ENCODE measurements around the gene CMSS1. TPM values are rescaled to one million over a fixed set of nuclear protein-coding genes. Genes with fewer than 3 reads are reported as not detected.

Gene CMSS1
- total RNA-seq, 1 experiment from 2014 or later, result 70.6 TPM

- peaks cover 66% of the 10 kb centered on the region for H3K4me1 Mint-ChIP-seq
- DNase-seq (ENCODE audit: low spot score) (no peak), ATAC-seq (no peak)
- no peaks in the 10 kb centered on the region for H3K36me3 Mint-ChIP-seq
- H3K9me3 Mint-ChIP-seq, result no peaks in the 10 kb centered on the region
- POLR2A ChIA-PET, result no interaction called here
- H3K4me3 Mint-ChIP-seq, result no peak overlapping the region
- TF ChIP-seq NR2C2 (CRISPR knock-in tag; IDR thresholded peaks at IDR 0.05) (no peak), ZMAT4 (CRISPR knock-in tag; IDR thresholded peaks at IDR 0.05) (no peak), SMAD3 (CRISPR knock-in tag; IDR thresholded peaks at IDR 0.05; ENCODE audit: borderline replicate concordance) (no peak), SP1 (CRISPR knock-in tag; conservative IDR thresholded peaks at IDR 0.05) (no peak), ERG (CRISPR knock-in tag; IDR thresholded peaks at IDR 0.05) (no peak), ZNF232 (CRISPR knock-in tag; IDR thresholded peaks at IDR 0.05) (no peak), ZNF423 (CRISPR knock-in tag; IDR thresholded peaks at IDR 0.05) (no peak), ZNF425 (CRISPR knock-in tag; conservative IDR thresholded peaks at IDR 0.05) (no peak), ZNF281 (CRISPR knock-in tag; IDR thresholded peaks at IDR 0.05) (no peak), USF1 (CRISPR knock-in tag; IDR thresholded peaks at IDR 0.05) (no peak), PRRX2 (CRISPR knock-in tag; IDR thresholded peaks at IDR 0.05) (no peak), NFE2L1 (CRISPR knock-in tag; IDR thresholded peaks at IDR 0.05) (no peak), ATF2 (CRISPR knock-in tag; IDR thresholded peaks at IDR 0.05; ENCODE audit: borderline replicate concordance, low read depth) (no peak), ZNF263 (CRISPR knock-in tag; IDR thresholded peaks at IDR 0.05; ENCODE audit: low read depth) (no peak), AR (CRISPR knock-in tag; IDR thresholded peaks at IDR 0.05) (no peak), AFF4 (CRISPR knock-in tag; IDR thresholded peaks at IDR 0.05; ENCODE audit: borderline replicate concordance) (no peak), NR3C1 (CRISPR knock-in tag; conservative IDR thresholded peaks at IDR 0.05; ENCODE audit: low read depth) (no peak), NR1H2 (CRISPR knock-in tag; IDR thresholded peaks at IDR 0.05) (no peak), E2F5 (CRISPR knock-in tag; IDR thresholded peaks at IDR 0.05) (no peak)
- H3K27me3 Mint-ChIP-seq (ENCODE audit: low read depth), result no peaks in the 10 kb centered on the region
- CTCF ChIA-PET, result interaction anchor here (1.2 kb wide), 1 partner anchor 15 kb away, joined by 3 read pairs; no protein-coding TSS in a partner anchor
- no peak overlapping the region; the same call in 1 of the 2 replicates for H3K27ac Mint-ChIP-seq
Measured at GRCh38 chr3:99929745-99930139, 112.1 kb downstream of the CMSS1 start.
